Breast epithelium (tissue), 4 donors: ENCODE measurements around the gene NME2. TPM values are rescaled to one million over a fixed set of nuclear protein-coding genes. Genes with fewer than 3 reads are reported as not detected.

Source experiments
- DNase-seq, 2 donors: peaks; one replicate each; pipeline ENCODE4 v3.0.0-alpha.2; 2019; ENCODE audit warnings: low spot score in 2 of 2
- H3K27ac ChIP-seq, 2 donors: fragments of 200-600 bp; sonication (generic) in 1 of 2; one replicate each; pipeline ENCODE4 v1.5.1; 2016 to 2019; ENCODE audit warnings: mild to moderate bottlenecking in 1 of 2
- H3K27me3 ChIP-seq, 2 donors: fragments of 200-600 bp; sonication (generic) in 1 of 2; one replicate each; pipeline versions ENCODE4 v1.5.1 to v1.6.0; 2017 to 2019; ENCODE audit warnings: control low read depth in 1 of 2, mild to moderate bottlenecking in 1 of 2
- H3K36me3 ChIP-seq: fragments of 200-600 bp; one replicate; pipeline ENCODE4 v1.5.1; 2019
- H3K4me1 ChIP-seq, 2 donors: fragments of 200-600 bp; sonication (generic); one replicate each; pipeline ENCODE4 v1.5.1; 2016 to 2019; ENCODE audit warnings: control low read depth in 1 of 2
- H3K4me3 ChIP-seq, 3 donors: fragments of 200-600 bp; sonication (generic); 1 replicate in 2 of 3; 2 replicates in 1 of 3; pipeline ENCODE4 v1.5.1; 2016 to 2019; ENCODE audit warnings: mild to moderate bottlenecking in 3 of 3, moderate library complexity in 2 of 3
- H3K9me3 ChIP-seq, 2 donors: fragments of 200-600 bp; sonication (generic) in 1 of 2; one replicate each; pipeline ENCODE4 v1.5.1; 2016 to 2019; ENCODE audit warnings: control low read depth in 1 of 2
- POLR2A ChIP-seq: fragments of 450-650 bp; IDR thresholded peaks from one replicate; pipeline ENCODE4 v1.6.1; 2016; ENCODE audit warnings: antibody characterized with exemption, mild to moderate bottlenecking, moderate library complexity
- POLR2AphosphoS5 ChIP-seq, 3 donors: sonication (generic); formaldehyde crosslinking; IDR thresholded peaks; one replicate each; pipeline ENCODE4 v1.6.1; 2017; ENCODE audit warnings: antibody characterized with exemption in 3 of 3
- intact Hi-C: fragments of 100-400 bp; cut with DNase I; formaldehyde crosslinking; loops from one replicate; pipeline ENCODE4 v1.15.1; 2023; ENCODE audit warnings: low total_unique reads
- total RNA-seq, 3 donors: library from RNA; depleted of rRNA; stranded (reverse); fragments of >200 nt; gene quantifications; one replicate each; pipeline ENCODE4 v1.1.0, GENCODE V29; 2016
- TF ChIP-seq, protein P1 (sequence below), 3 donors: fragments of 450-650 bp; IDR thresholded peaks; one replicate each; pipeline ENCODE4 v1.5.1; 2016 to 2017; ENCODE audit warnings: antibody characterized with exemption in 3 of 3, mild to moderate bottlenecking in 3 of 3, moderate library complexity in 3 of 3

NME2 gene
- total RNA-seq, 3 donors from 2014 or later = 394 to 566 (median 465) TPM

GRCh38 chr17:51188271-51188833, 22.1 kb downstream of the NME2 start:
- no peak for TF ChIP-seq POLR2A
- TF ChIP-seq, protein P1, sequence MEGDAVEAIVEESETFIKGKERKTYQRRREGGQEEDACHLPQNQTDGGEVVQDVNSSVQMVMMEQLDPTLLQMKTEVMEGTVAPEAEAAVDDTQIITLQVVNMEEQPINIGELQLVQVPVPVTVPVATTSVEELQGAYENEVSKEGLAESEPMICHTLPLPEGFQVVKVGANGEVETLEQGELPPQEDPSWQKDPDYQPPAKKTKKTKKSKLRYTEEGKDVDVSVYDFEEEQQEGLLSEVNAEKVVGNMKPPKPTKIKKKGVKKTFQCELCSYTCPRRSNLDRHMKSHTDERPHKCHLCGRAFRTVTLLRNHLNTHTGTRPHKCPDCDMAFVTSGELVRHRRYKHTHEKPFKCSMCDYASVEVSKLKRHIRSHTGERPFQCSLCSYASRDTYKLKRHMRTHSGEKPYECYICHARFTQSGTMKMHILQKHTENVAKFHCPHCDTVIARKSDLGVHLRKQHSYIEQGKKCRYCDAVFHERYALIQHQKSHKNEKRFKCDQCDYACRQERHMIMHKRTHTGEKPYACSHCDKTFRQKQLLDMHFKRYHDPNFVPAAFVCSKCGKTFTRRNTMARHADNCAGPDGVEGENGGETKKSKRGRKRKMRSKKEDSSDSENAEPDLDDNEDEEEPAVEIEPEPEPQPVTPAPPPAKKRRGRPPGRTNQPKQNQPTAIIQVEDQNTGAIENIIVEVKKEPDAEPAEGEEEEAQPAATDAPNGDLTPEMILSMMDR (IDR thresholded peaks at IDR 0.05) = no peak
- no peak for TF ChIP-seq POLR2AphosphoS5 (IDR thresholded peaks at IDR 0.05)
- H3K27ac ChIP-seq = no peak overlapping the region

GRCh38 chr17:51189162-51189561, 23.0 kb downstream of the NME2 start:
- Histone ChIP-seq H3K36me3 (no peaks in the 10 kb centered on the region), H3K4me1 (no peaks in the 10 kb centered on the region), H3K9me3 (no peaks in the 10 kb centered on the region), H3K27ac (no peak overlapping the region), H3K27me3 (no peaks in the 10 kb centered on the region), H3K4me3 (no peak overlapping the region)
- TF ChIP-seq POLR2AphosphoS5 (IDR thresholded peaks at IDR 0.05) = no peak
- TF ChIP-seq, protein P1 (IDR thresholded peaks at IDR 0.05) = no peak
- TF ChIP-seq POLR2A = no peak
- DNase-seq = no peak
- intact Hi-C loops = no loop called here

More at GRCh38 chr17:51188271-51188833, 22.1 kb downstream of the NME2 start:
- DNase-seq = no peak
- no peaks in the 10 kb centered on the region for H3K36me3 ChIP-seq
- H3K9me3 ChIP-seq = no peaks in the 10 kb centered on the region
- intact Hi-C loops = no loop called here
- H3K27me3 ChIP-seq = no peaks in the 10 kb centered on the region
- no peak overlapping the region for H3K4me3 ChIP-seq
- H3K4me1 ChIP-seq = no peaks in the 10 kb centered on the region

GRCh38 chr17:51189628-51190027, 23.4 kb downstream of the NME2 start:
- H3K27me3 ChIP-seq = no peaks in the 10 kb centered on the region
- no peaks in the 10 kb centered on the region for H3K4me1 ChIP-seq
- TF ChIP-seq POLR2A (no peak), POLR2AphosphoS5 (IDR thresholded peaks at IDR 0.05) (no peak)
- TF ChIP-seq, protein P1 (IDR thresholded peaks at IDR 0.05) = no peak
- H3K36me3 ChIP-seq = no peaks in the 10 kb centered on the region
- H3K9me3 ChIP-seq = no peaks in the 10 kb centered on the region
- intact Hi-C loops = no loop called here
- no peak overlapping the region for H3K27ac ChIP-seq
- DNase-seq = no peak
- no peak overlapping the region for H3K4me3 ChIP-seq

GRCh38 chr17:51191895-51192294, 25.7 kb downstream of the NME2 start:
- TF ChIP-seq POLR2AphosphoS5 (IDR thresholded peaks at IDR 0.05) (no peak), POLR2A (no peak)
- TF ChIP-seq, protein P1 (IDR thresholded peaks at IDR 0.05) = no peak
- Histone ChIP-seq H3K27me3 (no peaks in the 10 kb centered on the region), H3K4me1 (no peaks in the 10 kb centered on the region), H3K4me3 (no peak overlapping the region), H3K36me3 (peaks cover 5% of the 10 kb centered on the region), H3K9me3 (no peaks in the 10 kb centered on the region), H3K27ac (no peak overlapping the region)
- no peak for DNase-seq
- intact Hi-C loops = no loop called here

DNA sequence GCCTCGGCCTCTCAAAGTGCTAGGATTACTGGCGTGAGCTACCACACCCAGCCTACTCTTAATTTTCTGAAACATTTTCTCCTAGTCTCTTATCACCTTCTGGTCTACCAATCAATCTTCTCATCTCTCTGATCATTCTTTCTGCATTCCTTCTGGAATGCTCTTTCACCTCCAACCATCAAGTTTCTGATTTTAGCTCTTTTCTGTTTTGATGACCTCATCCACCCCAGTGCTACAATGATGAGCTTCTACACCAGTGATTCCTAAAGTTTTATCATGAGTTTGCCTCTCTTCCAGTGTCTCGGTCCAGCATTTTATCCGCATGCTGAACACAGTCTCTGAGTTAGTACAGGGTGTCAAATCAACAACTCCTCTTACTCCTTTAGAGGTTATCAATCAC, 31.5 kb downstream of the NME2 start:
- intact Hi-C loops = no loop called here
- Histone ChIP-seq H3K27me3 (no peaks in the 10 kb centered on the region), H3K36me3 (peaks cover 15% of the 10 kb centered on the region), H3K9me3 (no peaks in the 10 kb centered on the region), H3K27ac (no peak overlapping the region), H3K4me3 (no peak overlapping the region), H3K4me1 (no peaks in the 10 kb centered on the region)
- TF ChIP-seq, protein P1 (IDR thresholded peaks at IDR 0.05) = no peak
- no peak for TF ChIP-seq POLR2A
- TF ChIP-seq POLR2AphosphoS5 (IDR thresholded peaks at IDR 0.05) = no peak
- DNase-seq = no peak
